HCT116 (cell line): ENCODE measurements around the gene TH. TPM values are rescaled to one million over a fixed set of nuclear protein-coding genes. Genes with fewer than 3 reads are reported as not detected.

Source experiments
- ATAC-seq: fragments of 200-7000 bp; cut with Tn5 transposase; 2 replicates; pipeline ENCODE4 v1.9.1; 2020; ENCODE audit warnings: mild to moderate bottlenecking, moderate library complexity
- BruUV-seq: library from RNA; stranded (reverse); fragments of 400-500 nt; replicated peaks from 2 replicates; lab custom pipeline; 2021; lab: Mats Ljungman, UMichigan
- CTCF ChIA-PET: fragments of 300-600 bp; sonication (Branson Sonifier 250); formaldehyde crosslinking; loops from one replicate; lab custom pipeline; 2021; ENCODE audit warnings: antibody characterized with exemption; lab: Charles Lee
- POLR2A ChIA-PET: fragments of 300-600, 350-600 bp; sonication (Branson Sonifier 250); formaldehyde crosslinking; loops from one replicate; lab custom pipeline; 2021; ENCODE audit warnings: antibody characterized with exemption; lab: Charles Lee
- RAD21 ChIA-PET, 2 experiments: fragments of 300-600 bp; sonication (Branson Sonifier 250); formaldehyde crosslinking; loops; one replicate each; lab custom pipeline; 2023; ENCODE audit warnings: low total read pairs in 2 of 2; ENCODE audit not compliant: uncharacterized antibody in 2 of 2, unreplicated experiment in 2 of 2, low non-redundant PET in 1 of 2; lab: Charles Lee
- DNase-seq: peaks from one replicate; pipeline ENCODE4 v3.0.0-alpha.2; 2010; ENCODE audit warnings: low read depth, low spot score
- H2AFZ ChIP-seq: fragments of 200-600 bp; shearing (Covaris generic), sonication (generic); 2 replicates; pipeline ENCODE4 v1.6.1; 2017; ENCODE audit warnings: low read depth, mixed run types, mixed read lengths, antibody characterized with exemption, low read length; ENCODE audit not compliant: poor library complexity, severe bottlenecking
- H3K27ac ChIP-seq: 2 replicates; pipeline ENCODE4 v1.5.1; 2012; ENCODE audit warnings: low read depth, low read length
- H3K27me3 ChIP-seq: fragments of 200-600 bp; sonication (generic); 2 replicates; pipeline ENCODE4 v1.6.1; 2016; ENCODE audit warnings: mixed run types, low read length, mixed read lengths; ENCODE audit not compliant: insufficient read depth
- H3K36me3 ChIP-seq, 2 experiments: fragments of 200-500 bp in 1 of 2; fragments of 200-600 bp in 1 of 2; sonication (Bioruptor generic) in 1 of 2; sonication (generic) in 1 of 2; 2 replicates each; pipeline versions ENCODE4 v1.5.1 to v1.6.1; 2014 to 2016; ENCODE audit warnings: low read length in 2 of 2, inconsistent platforms in 1 of 2, mixed read lengths in 1 of 2, mixed run types in 1 of 2; ENCODE audit not compliant: insufficient read depth in 2 of 2, control insufficient read depth in 1 of 2
- H3K4me1 ChIP-seq, 2 experiments: fragments of 200-600 bp in 1 of 2; sonication (generic) in 1 of 2; 2 replicates each; pipeline versions ENCODE4 v1.5.1 to v1.6.1; 2012 to 2017; ENCODE audit warnings: low read length in 2 of 2, inconsistent platforms in 1 of 2, mild to moderate bottlenecking in 1 of 2, mixed read lengths in 1 of 2, mixed run types in 1 of 2, moderate library complexity in 1 of 2; ENCODE audit not compliant: insufficient read depth in 2 of 2, control insufficient read depth in 1 of 2
- H3K4me2 ChIP-seq: fragments of 200-600 bp; sonication (generic); 2 replicates; pipeline ENCODE4 v1.6.1; 2017; ENCODE audit warnings: mixed run types, low read length, mixed read lengths
- H3K4me3 ChIP-seq, 2 experiments: fragments of 200-600 bp in 1 of 2; sonication (generic) in 1 of 2; replicated peaks in 1 of 2; 2 replicates each; pipeline ENCODE4 v1.5.1; 2011 to 2016; ENCODE audit warnings: low read length in 2 of 2, control low read depth in 1 of 2, low read depth in 1 of 2, mild to moderate bottlenecking in 1 of 2, mixed read lengths in 1 of 2, mixed run types in 1 of 2
- H3K79me2 ChIP-seq: fragments of 200-600 bp; sonication (generic); 2 replicates; pipeline ENCODE4 v1.6.1; 2017; ENCODE audit warnings: mild to moderate bottlenecking, mixed run types, low read length, moderate library complexity, mixed read lengths; ENCODE audit not compliant: insufficient read depth
- H3K9ac ChIP-seq: fragments of 200-600 bp; sonication (generic); 2 replicates; pipeline ENCODE4 v1.6.1; 2016; ENCODE audit warnings: low read length, mixed read lengths
- H3K9me2 ChIP-seq: fragments of 200-600 bp; sonication (generic), shearing (Covaris generic); 2 replicates; pipeline ENCODE4 v1.6.1; 2017; ENCODE audit warnings: mixed run types, mild to moderate bottlenecking, moderate library complexity; ENCODE audit not compliant: insufficient read depth
- H3K9me3 ChIP-seq, 2 experiments: fragments of 200-500 bp in 1 of 2; fragments of 200-600 bp in 1 of 2; sonication (Bioruptor generic) in 1 of 2; sonication (generic) in 1 of 2; 2 replicates each; pipeline ENCODE4 v1.6.1; 2014 to 2017; ENCODE audit warnings: low read length in 2 of 2, mixed read lengths in 2 of 2, inconsistent platforms in 1 of 2, low read depth in 1 of 2, mild to moderate bottlenecking in 1 of 2, mixed run types in 1 of 2, moderate library complexity in 1 of 2; ENCODE audit not compliant: control insufficient read depth in 1 of 2, insufficient read depth in 1 of 2
- H4K20me1 ChIP-seq: fragments of 200-600 bp; sonication (generic), shearing (Covaris generic); 2 replicates; pipeline ENCODE4 v1.6.1; 2017; ENCODE audit warnings: mixed run types, mild to moderate bottlenecking, moderate library complexity; ENCODE audit not compliant: insufficient read depth
- CBX3 ChIP-seq: IDR thresholded peaks from 2 replicates; pipeline ENCODE4 v1.6.1; 2012; ENCODE audit warnings: low read depth
- POLR2A ChIP-seq: IDR thresholded peaks from 2 replicates; pipeline ENCODE4 v1.7.0; 2011; ENCODE audit warnings: borderline replicate concordance; ENCODE audit not compliant: insufficient read depth, insufficient read length; ENCODE audit errors: extremely low read depth
- RAD21 ChIP-seq: IDR thresholded peaks from 2 replicates; pipeline ENCODE4 v1.6.1; 2012; ENCODE audit warnings: low read depth, mild to moderate bottlenecking
- intact Hi-C: fragments of 100-400 bp; cut with micrococcal nuclease; formaldehyde crosslinking; loops from 2 replicates; pipeline ENCODE4 v1.10.0; 2022
- total RNA-seq: library from RNA; stranded (reverse); gene quantifications from one replicate; pipeline ENCODE4 v1.2.1, GENCODE V29; 2021; ENCODE audit not compliant: unreplicated experiment
- TF ChIP-seq, protein P1 (sequence below), 3 experiments: fragments of 200-600 bp in 1 of 3; sonication (generic) in 1 of 3; IDR thresholded peaks in 2 of 3; conservative IDR thresholded peaks in 1 of 3; 2 replicates each; pipeline ENCODE4 v1.5.1; 2012 to 2017; ENCODE audit warnings: low read depth in 2 of 3, low read length in 2 of 3, antibody characterized with exemption in 1 of 3, borderline replicate concordance in 1 of 3, control low read depth in 1 of 3, mild to moderate bottlenecking in 1 of 3, mixed read lengths in 1 of 3, mixed run types in 1 of 3, moderate library complexity in 1 of 3; ENCODE audit not compliant: insufficient read depth in 1 of 3
- TF ChIP-seq, protein P2 (sequence below): IDR thresholded peaks from 2 replicates; pipeline ENCODE4 v1.6.1; 2012; ENCODE audit warnings: low read depth
- TF ChIP-seq, protein P3 (sequence below): IDR thresholded peaks from 2 replicates; pipeline ENCODE4 v1.6.1; 2012
- TF ChIP-seq, protein P4 (sequence below): IDR thresholded peaks from 2 replicates; pipeline ENCODE4 v1.6.1; 2011; ENCODE audit warnings: mild to moderate bottlenecking, low read length, moderate library complexity; ENCODE audit not compliant: insufficient replicate concordance; ENCODE audit errors: extremely low read depth

The TH gene
- total RNA-seq, 1 experiment from 2014 or later: not detected

DNA sequence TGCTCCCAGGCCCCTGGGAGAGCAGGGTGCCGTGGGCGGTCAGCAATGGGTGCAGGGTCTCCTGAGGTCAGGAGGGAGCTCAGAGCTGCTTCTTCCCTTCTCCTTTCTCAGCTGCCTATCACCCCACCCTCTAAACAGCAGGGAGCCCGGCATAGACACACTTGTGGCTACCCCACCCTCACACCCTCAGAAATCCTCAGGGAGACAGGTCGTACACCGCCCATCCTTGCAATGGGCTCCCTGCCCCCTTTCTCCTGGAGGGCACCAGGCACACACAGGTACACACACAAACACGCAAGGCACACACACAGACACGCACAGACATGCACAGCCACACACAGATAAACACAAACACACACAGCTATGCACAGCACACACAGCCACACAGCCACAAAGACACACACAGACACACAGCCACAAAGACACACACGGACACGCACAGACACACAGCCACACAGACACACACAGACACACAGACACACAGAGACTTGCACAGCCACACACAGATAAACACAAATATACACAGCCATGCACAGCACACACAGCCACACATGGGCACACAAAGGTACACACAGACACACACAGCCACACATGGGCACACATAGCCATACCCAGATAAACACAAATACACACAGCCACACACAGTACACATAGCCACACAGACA lies 44.9 kb upstream of the TH start:
- Histone ChIP-seq H3K9me3 (0 out of 4 replicates have a peak, but pooled peaks cover 0 to 3% of the 10 kb centered on the region in 2 experiments), H4K20me1 (no peaks in the 10 kb centered on the region), H2AFZ (no peak overlapping the region), H3K4me2 (no peak overlapping the region), H3K9me2 (no peaks in the 10 kb centered on the region), H3K4me3 (no peak overlapping the region), H3K36me3 (no peaks in the 10 kb centered on the region), H3K79me2 (no peaks in the 10 kb centered on the region), H3K9ac (no peak overlapping the region), H3K27me3 (0 out of 2 replicates have a peak, but pooled peaks cover 2% of the 10 kb centered on the region), H3K27ac (no peak overlapping the region), H3K4me1 (peaks cover 0 to 2% of the 10 kb centered on the region in 2 experiments; a peak in 1 of 4 replicates)
- TF ChIP-seq POLR2A (no peak), RAD21 (no peak), CBX3 (no peak)
- TF ChIP-seq, protein P1, sequence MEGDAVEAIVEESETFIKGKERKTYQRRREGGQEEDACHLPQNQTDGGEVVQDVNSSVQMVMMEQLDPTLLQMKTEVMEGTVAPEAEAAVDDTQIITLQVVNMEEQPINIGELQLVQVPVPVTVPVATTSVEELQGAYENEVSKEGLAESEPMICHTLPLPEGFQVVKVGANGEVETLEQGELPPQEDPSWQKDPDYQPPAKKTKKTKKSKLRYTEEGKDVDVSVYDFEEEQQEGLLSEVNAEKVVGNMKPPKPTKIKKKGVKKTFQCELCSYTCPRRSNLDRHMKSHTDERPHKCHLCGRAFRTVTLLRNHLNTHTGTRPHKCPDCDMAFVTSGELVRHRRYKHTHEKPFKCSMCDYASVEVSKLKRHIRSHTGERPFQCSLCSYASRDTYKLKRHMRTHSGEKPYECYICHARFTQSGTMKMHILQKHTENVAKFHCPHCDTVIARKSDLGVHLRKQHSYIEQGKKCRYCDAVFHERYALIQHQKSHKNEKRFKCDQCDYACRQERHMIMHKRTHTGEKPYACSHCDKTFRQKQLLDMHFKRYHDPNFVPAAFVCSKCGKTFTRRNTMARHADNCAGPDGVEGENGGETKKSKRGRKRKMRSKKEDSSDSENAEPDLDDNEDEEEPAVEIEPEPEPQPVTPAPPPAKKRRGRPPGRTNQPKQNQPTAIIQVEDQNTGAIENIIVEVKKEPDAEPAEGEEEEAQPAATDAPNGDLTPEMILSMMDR (IDR thresholded peaks at IDR 0.05 in 2 of 3, conservative IDR thresholded peaks at IDR 0.05 in 1 of 3; ENCODE audit: borderline replicate concordance in 1 of 3, insufficient read depth in 1 of 3, low read depth in 2 of 3, low read length in 2 of 3): no peak
- TF ChIP-seq, protein P2, sequence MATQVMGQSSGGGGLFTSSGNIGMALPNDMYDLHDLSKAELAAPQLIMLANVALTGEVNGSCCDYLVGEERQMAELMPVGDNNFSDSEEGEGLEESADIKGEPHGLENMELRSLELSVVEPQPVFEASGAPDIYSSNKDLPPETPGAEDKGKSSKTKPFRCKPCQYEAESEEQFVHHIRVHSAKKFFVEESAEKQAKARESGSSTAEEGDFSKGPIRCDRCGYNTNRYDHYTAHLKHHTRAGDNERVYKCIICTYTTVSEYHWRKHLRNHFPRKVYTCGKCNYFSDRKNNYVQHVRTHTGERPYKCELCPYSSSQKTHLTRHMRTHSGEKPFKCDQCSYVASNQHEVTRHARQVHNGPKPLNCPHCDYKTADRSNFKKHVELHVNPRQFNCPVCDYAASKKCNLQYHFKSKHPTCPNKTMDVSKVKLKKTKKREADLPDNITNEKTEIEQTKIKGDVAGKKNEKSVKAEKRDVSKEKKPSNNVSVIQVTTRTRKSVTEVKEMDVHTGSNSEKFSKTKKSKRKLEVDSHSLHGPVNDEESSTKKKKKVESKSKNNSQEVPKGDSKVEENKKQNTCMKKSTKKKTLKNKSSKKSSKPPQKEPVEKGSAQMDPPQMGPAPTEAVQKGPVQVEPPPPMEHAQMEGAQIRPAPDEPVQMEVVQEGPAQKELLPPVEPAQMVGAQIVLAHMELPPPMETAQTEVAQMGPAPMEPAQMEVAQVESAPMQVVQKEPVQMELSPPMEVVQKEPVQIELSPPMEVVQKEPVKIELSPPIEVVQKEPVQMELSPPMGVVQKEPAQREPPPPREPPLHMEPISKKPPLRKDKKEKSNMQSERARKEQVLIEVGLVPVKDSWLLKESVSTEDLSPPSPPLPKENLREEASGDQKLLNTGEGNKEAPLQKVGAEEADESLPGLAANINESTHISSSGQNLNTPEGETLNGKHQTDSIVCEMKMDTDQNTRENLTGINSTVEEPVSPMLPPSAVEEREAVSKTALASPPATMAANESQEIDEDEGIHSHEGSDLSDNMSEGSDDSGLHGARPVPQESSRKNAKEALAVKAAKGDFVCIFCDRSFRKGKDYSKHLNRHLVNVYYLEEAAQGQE: no peak
- TF ChIP-seq, protein P3, sequence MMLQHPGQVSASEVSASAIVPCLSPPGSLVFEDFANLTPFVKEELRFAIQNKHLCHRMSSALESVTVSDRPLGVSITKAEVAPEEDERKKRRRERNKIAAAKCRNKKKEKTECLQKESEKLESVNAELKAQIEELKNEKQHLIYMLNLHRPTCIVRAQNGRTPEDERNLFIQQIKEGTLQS: no peak
- TF ChIP-seq, protein P4, sequence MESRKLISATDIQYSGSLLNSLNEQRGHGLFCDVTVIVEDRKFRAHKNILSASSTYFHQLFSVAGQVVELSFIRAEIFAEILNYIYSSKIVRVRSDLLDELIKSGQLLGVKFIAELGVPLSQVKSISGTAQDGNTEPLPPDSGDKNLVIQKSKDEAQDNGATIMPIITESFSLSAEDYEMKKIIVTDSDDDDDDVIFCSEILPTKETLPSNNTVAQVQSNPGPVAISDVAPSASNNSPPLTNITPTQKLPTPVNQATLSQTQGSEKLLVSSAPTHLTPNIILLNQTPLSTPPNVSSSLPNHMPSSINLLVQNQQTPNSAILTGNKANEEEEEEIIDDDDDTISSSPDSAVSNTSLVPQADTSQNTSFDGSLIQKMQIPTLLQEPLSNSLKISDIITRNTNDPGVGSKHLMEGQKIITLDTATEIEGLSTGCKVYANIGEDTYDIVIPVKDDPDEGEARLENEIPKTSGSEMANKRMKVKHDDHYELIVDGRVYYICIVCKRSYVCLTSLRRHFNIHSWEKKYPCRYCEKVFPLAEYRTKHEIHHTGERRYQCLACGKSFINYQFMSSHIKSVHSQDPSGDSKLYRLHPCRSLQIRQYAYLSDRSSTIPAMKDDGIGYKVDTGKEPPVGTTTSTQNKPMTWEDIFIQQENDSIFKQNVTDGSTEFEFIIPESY: no peak
- BruUV-seq: no TSS peak
- no peak for DNase-seq
- ChIA-PET CTCF (no interaction called here), RAD21 (no interaction called here), POLR2A (no interaction called here)
- no peak for ATAC-seq
- intact Hi-C loops: no loop called here
